ENCODE results near the gene TRPM4. TPM values are rescaled to one million over a fixed set of nuclear protein-coding genes. Genes with fewer than 3 reads are reported as not detected.
A peak's percentile ranks its signal among the peaks of the same experiment; 100 is the strongest.

Gene TRPM4
- total and polyA plus RNA-seq, 2 experiments from 2014 or later: 16.5 to 25.7 TPM

- H3K4me2 ChIP-seq: no peak overlapping the region
- H3K27ac ChIP-seq (ENCODE audit: low read depth): no peak overlapping the region
- peaks cover 4% of the 10 kb centered on the region; the same call in 1 of the 2 replicates for H3K4me1 ChIP-seq (ENCODE audit: insufficient read depth)
- H3K36me3 ChIP-seq (ENCODE audit: insufficient read depth): 0 out of 2 replicates have a peak, but pooled peaks cover 10% of the 10 kb centered on the region
- no peak overlapping the region for H3K27ac Mint-ChIP-seq
- H2AFZ ChIP-seq: no peak overlapping the region
- H3K79me2 ChIP-seq (replicated peaks; ENCODE audit: insufficient read depth): no peaks in the 10 kb centered on the region
- H3K9me3 Mint-ChIP-seq: no peaks in the 10 kb centered on the region; the same call in 2 of the 3 replicates
- H4K20me1 ChIP-seq (replicated peaks; ENCODE audit: insufficient read depth): peaks cover 20% of the 10 kb centered on the region; the same call in 1 of the 2 replicates
- H3K4me3 ChIP-seq: no peak overlapping the region
- H3K4me1 Mint-ChIP-seq: peaks cover 24% of the 10 kb centered on the region
- peaks cover 22% of the 10 kb centered on the region for H3F3A ChIP-seq (replicated peaks; ENCODE audit: low read depth)
- DNase-seq (ENCODE audit: low spot score) (no peak), ATAC-seq (no peak)
- no peak overlapping the region for H3K4me3 Mint-ChIP-seq
- H3K9me2 ChIP-seq (ENCODE audit: insufficient read depth): no peaks in the 10 kb centered on the region
- no peak for TF ChIP-seq ZNF114 (CRISPR knock-in tag; IDR thresholded peaks at IDR 0.05)
- TF ChIP-seq CTCF (conservative IDR thresholded peaks at IDR 0.05; ENCODE audit: low read depth in 2 of 2): peak in 1 of 2 experiments; percentile 18; a peak in 1 of 4 replicates
- TF ChIP-seq REST (IDR thresholded peaks at IDR 0.05; ENCODE audit: unreplicated experiment): no peak
- TF ChIP-seq STAT1 (IDR thresholded peaks at IDR 0.05; ENCODE audit: unreplicated experiment): no peak
- no peak for TF ChIP-seq EZH2 (IDR thresholded peaks at IDR 0.05; ENCODE audit: low read depth, unreplicated experiment)
- peaks cover 29% of the 10 kb centered on the region for H3K27me3 Mint-ChIP-seq (ENCODE audit: insufficient read depth, low read depth, poor library complexity)
- peaks cover 30% of the 10 kb centered on the region for H3K36me3 Mint-ChIP-seq (ENCODE audit: low read depth)
- peaks cover 5% of the 10 kb centered on the region; the same call in 1 of the 2 replicates for H3K27me3 ChIP-seq (ENCODE audit: insufficient read depth)
Observed at GRCh38 chr19:49111218-49111998, 46.2 kb upstream of the TRPM4 start.

GRCh38 chr19:49113762-49114629 is 43.6 kb upstream of the TRPM4 start, which contains the start of gene LIN7B:
Gene LIN7B (plus strand): TSS chr19:49114370. CDS start chr19:49114405, 35 bp downstream.
- Histone ChIP-seq H3K36me3 (ENCODE audit: insufficient read depth) (no peaks in the 10 kb centered on the region), H4K20me1 (replicated peaks; ENCODE audit: insufficient read depth) (peaks cover 13% of the 10 kb centered on the region; the same call in 1 of the 2 replicates), H2AFZ (peak within 1 kb of the TSS; percentile 99), H3K4me3 (peak within 1 kb of the TSS; percentile 80), H3K4me2 (peak within 1 kb of the TSS; percentile 96), H3K27ac (ENCODE audit: low read depth) (no peak within 1 kb of the TSS), H3K9me2 (ENCODE audit: insufficient read depth) (no peaks in the 10 kb centered on the region), H3F3A (replicated peaks; ENCODE audit: low read depth) (peaks cover 11% of the 10 kb centered on the region), H3K4me1 (ENCODE audit: insufficient read depth) (peaks cover 8% of the 10 kb centered on the region), H3K27me3 (ENCODE audit: insufficient read depth) (peaks cover 5% of the 10 kb centered on the region; the same call in 1 of the 2 replicates), H3K79me2 (replicated peaks; ENCODE audit: insufficient read depth) (no peaks in the 10 kb centered on the region)
- Mint-ChIP-seq H3K27ac (no peak within 1 kb of the TSS), H3K9me3 (no peaks in the 10 kb centered on the region), H3K27me3 (ENCODE audit: insufficient read depth, low read depth, poor library complexity) (peaks cover 30% of the 10 kb centered on the region), H3K36me3 (ENCODE audit: low read depth) (peaks cover 7% of the 10 kb centered on the region), H3K4me3 (peak within 1 kb of the TSS; percentile 78), H3K4me1 (peaks cover 11% of the 10 kb centered on the region)
- DNase-seq (ENCODE audit: low spot score): peak; percentile 84
- peak; percentile 37 for ATAC-seq
- TF ChIP-seq EZH2phosphoT487 (IDR thresholded peaks at IDR 0.05; ENCODE audit: unreplicated experiment) (no peak), CTCF (conservative IDR thresholded peaks at IDR 0.05; ENCODE audit: low read depth in 2 of 2) (peak; percentile 36 to 39; a peak in 3 of 4 replicates)
